ENCODE measurements around the gene BCL2. TPM values are rescaled to one million over a fixed set of nuclear protein-coding genes. Genes with fewer than 3 reads are reported as not detected.

BCL2 gene
- total RNA-seq, 1 experiment from 2014 or later, result 2.9 TPM

- peaks cover 13% of the 10 kb centered on the region for H3K4me1 Mint-ChIP-seq (ENCODE audit: low read depth, unreplicated experiment)
Measured at GRCh38 chr18:63182861-63183260, 136.7 kb downstream of the BCL2 start.

GRCh38 chr18:63182310-63182772, 137.2 kb downstream of the BCL2 start:
- Mint-ChIP-seq H3K27me3 (ENCODE audit: unreplicated experiment) (peaks cover 55% of the 10 kb centered on the region), H3K4me3 (ENCODE audit: low read depth, unreplicated experiment) (no peak overlapping the region), H3K9me3 (ENCODE audit: low read depth, unreplicated experiment) (no peaks in the 10 kb centered on the region), H3K4me1 (ENCODE audit: low read depth, unreplicated experiment) (peaks cover 9% of the 10 kb centered on the region), H3K27ac (ENCODE audit: unreplicated experiment) (no peak overlapping the region), H3K36me3 (ENCODE audit: insufficient read depth, unreplicated experiment) (no peaks in the 10 kb centered on the region)
- CTCF ChIA-PET, result no interaction called here
- TF ChIP-seq, protein P1, sequence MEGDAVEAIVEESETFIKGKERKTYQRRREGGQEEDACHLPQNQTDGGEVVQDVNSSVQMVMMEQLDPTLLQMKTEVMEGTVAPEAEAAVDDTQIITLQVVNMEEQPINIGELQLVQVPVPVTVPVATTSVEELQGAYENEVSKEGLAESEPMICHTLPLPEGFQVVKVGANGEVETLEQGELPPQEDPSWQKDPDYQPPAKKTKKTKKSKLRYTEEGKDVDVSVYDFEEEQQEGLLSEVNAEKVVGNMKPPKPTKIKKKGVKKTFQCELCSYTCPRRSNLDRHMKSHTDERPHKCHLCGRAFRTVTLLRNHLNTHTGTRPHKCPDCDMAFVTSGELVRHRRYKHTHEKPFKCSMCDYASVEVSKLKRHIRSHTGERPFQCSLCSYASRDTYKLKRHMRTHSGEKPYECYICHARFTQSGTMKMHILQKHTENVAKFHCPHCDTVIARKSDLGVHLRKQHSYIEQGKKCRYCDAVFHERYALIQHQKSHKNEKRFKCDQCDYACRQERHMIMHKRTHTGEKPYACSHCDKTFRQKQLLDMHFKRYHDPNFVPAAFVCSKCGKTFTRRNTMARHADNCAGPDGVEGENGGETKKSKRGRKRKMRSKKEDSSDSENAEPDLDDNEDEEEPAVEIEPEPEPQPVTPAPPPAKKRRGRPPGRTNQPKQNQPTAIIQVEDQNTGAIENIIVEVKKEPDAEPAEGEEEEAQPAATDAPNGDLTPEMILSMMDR (IDR thresholded peaks at IDR 0.05; ENCODE audit: unreplicated experiment), result no peak
- intact Hi-C loops (cut with micrococcal nuclease; ENCODE audit: unreplicated experiment), result no loop called here
- DNase-seq, result no peak
- BruUV-seq (replicated peaks), result no TSS peak

More at GRCh38 chr18:63182861-63183260, 136.7 kb downstream of the BCL2 start:
- Mint-ChIP-seq H3K27me3 (ENCODE audit: unreplicated experiment) (peaks cover 55% of the 10 kb centered on the region), H3K9me3 (ENCODE audit: low read depth, unreplicated experiment) (no peaks in the 10 kb centered on the region), H3K27ac (ENCODE audit: unreplicated experiment) (no peak overlapping the region), H3K36me3 (ENCODE audit: insufficient read depth, unreplicated experiment) (no peaks in the 10 kb centered on the region), H3K4me3 (ENCODE audit: low read depth, unreplicated experiment) (no peak overlapping the region)
- TF ChIP-seq, protein P1 (IDR thresholded peaks at IDR 0.05; ENCODE audit: unreplicated experiment), result no peak
- intact Hi-C loops (cut with micrococcal nuclease; ENCODE audit: unreplicated experiment), result no loop called here
- DNase-seq, result no peak
- BruUV-seq (replicated peaks), result no TSS peak
- CTCF ChIA-PET, result interaction anchor here (0.6 kb wide), 1 partner anchor 111 kb away, joined by 4 read pairs; no protein-coding TSS in a partner anchor

DNA sequence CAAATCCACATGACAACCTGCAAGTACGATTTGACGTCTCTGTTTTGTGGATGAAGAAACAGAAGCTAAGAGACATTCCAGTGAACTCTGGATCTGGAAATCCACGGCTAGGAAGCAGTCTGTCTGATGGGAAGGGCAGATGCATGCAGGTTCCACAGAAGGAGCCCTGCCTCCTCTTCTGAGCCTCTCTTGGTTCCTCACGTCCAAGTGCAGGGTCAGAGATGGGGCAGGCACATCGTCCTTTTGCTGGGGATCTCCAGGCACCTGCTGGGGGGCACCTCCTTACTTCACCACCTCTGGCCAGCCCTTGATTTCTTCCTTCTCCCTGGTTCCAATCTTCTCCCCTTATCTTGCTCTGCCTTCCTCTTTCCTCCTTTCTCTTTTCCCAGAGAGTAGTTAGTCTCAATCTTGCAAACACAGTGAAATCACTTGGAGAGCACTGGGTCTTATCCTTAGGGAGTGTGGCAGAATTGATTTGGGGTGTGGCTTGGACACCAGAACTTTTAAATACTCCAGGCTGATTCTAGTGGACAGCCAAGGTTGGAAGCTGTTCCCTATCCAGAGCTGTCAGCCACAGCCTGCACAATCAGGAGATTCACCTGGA, 137.8 kb downstream of the BCL2 start:
- BruUV-seq (replicated peaks), result no TSS peak
- no peaks in the 10 kb centered on the region for H3K36me3 Mint-ChIP-seq (ENCODE audit: insufficient read depth, unreplicated experiment)
- TF ChIP-seq, protein P1 (IDR thresholded peaks at IDR 0.05; ENCODE audit: unreplicated experiment), result no peak
- no peak for DNase-seq
- H3K4me3 Mint-ChIP-seq (ENCODE audit: low read depth, unreplicated experiment), result no peak overlapping the region
- no peak overlapping the region for H3K27ac Mint-ChIP-seq (ENCODE audit: unreplicated experiment)
- no peaks in the 10 kb centered on the region for H3K9me3 Mint-ChIP-seq (ENCODE audit: low read depth, unreplicated experiment)
- H3K4me1 Mint-ChIP-seq (ENCODE audit: low read depth, unreplicated experiment), result peaks cover 4% of the 10 kb centered on the region
- peaks cover 55% of the 10 kb centered on the region for H3K27me3 Mint-ChIP-seq (ENCODE audit: unreplicated experiment)
- intact Hi-C loops (cut with micrococcal nuclease; ENCODE audit: unreplicated experiment), result no loop called here
- CTCF ChIA-PET, result no interaction called here

DNA sequence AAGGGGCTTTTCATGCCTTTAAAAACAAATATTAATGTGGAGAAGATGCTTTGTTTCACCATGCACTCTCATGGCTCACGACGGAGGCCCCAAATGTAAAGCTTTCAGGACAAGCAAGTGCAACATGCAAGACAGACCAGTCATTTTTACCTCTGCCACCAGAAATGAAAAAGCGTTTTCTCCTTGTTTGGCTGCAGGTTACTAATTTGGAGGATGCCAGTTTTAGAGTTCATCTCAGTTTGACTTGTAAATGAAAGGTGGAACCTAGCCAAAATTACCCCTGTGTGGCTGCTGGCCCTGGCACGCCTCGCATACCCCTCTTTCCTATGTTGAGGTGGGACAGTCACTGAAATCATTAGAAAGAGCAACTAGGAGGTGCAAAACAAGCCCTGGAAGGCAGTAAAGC, 138.6 kb downstream of the BCL2 start:
- no peak for DNase-seq
- Mint-ChIP-seq H3K9me3 (ENCODE audit: low read depth, unreplicated experiment) (no peaks in the 10 kb centered on the region), H3K27ac (ENCODE audit: unreplicated experiment) (no peak overlapping the region), H3K4me3 (ENCODE audit: low read depth, unreplicated experiment) (no peak overlapping the region), H3K27me3 (ENCODE audit: unreplicated experiment) (peaks cover 55% of the 10 kb centered on the region), H3K4me1 (ENCODE audit: low read depth, unreplicated experiment) (no peaks in the 10 kb centered on the region), H3K36me3 (ENCODE audit: insufficient read depth, unreplicated experiment) (no peaks in the 10 kb centered on the region)
- CTCF ChIA-PET, result no interaction called here
- intact Hi-C loops (cut with micrococcal nuclease; ENCODE audit: unreplicated experiment), result no loop called here
- TF ChIP-seq, protein P1 (IDR thresholded peaks at IDR 0.05; ENCODE audit: unreplicated experiment), result no peak
- no TSS peak for BruUV-seq (replicated peaks)

All from Calu3 (cell line).